Measurements from ENCODE around the gene CNTN1. TPM values are rescaled to one million over a fixed set of nuclear protein-coding genes. Genes with fewer than 3 reads are reported as not detected.

CNTN1 gene
- total RNA-seq, 1 experiment from 2014 or later = 3.0 TPM

GRCh38 chr12:41096797-41097196 is 404.6 kb downstream of the CNTN1 start:
- intact Hi-C loops (cut with micrococcal nuclease) = no loop called here
- ChIA-PET RAD21 (ENCODE audit: low non-redundant PET in 1 of 2, low total read pairs in 2 of 2, uncharacterized antibody in 2 of 2, unreplicated experiment in 2 of 2) (no interaction called here), POLR2A (no interaction called here), CTCF (no interaction called here)
- H3K4me2 ChIP-seq (ENCODE audit: low read length) = no peak overlapping the region
- H3K27ac ChIP-seq (ENCODE audit: low read depth, low read length) = no peak overlapping the region
- TF ChIP-seq FOSL1 (IDR thresholded peaks at IDR 0.05; ENCODE audit: low read depth) = no peak
- TF ChIP-seq EZH2 (IDR thresholded peaks at IDR 0.05) = no peak
- TF ChIP-seq JUND (IDR thresholded peaks at IDR 0.05) = no peak
- no peak for TF ChIP-seq SIN3A (IDR thresholded peaks at IDR 0.05; ENCODE audit: low read depth)
- no peak for TF ChIP-seq TCF7L2 (IDR thresholded peaks at IDR 0.05; ENCODE audit: borderline replicate concordance, extremely low read depth, insufficient read depth, insufficient read length)
- TF ChIP-seq POLR2A (IDR thresholded peaks at IDR 0.05; ENCODE audit: borderline replicate concordance, extremely low read depth, insufficient read depth, insufficient read length) = no peak
- TF ChIP-seq RAD21 (IDR thresholded peaks at IDR 0.05; ENCODE audit: low read depth) = no peak
- no peak for TF ChIP-seq ZNF274 (IDR thresholded peaks at IDR 0.05; ENCODE audit: low read depth, low read length)
- TF ChIP-seq SRF (IDR thresholded peaks at IDR 0.05; ENCODE audit: low read depth) = no peak
- TF ChIP-seq POLR2AphosphoS5 (IDR thresholded peaks at IDR 0.05; ENCODE audit: low read depth, low read length) = no peak
- TF ChIP-seq YY1 (IDR thresholded peaks at IDR 0.05; ENCODE audit: extremely low read depth, insufficient replicate concordance, low read depth, low read length) = no peak
- no peak for TF ChIP-seq ZFX (IDR thresholded peaks at IDR 0.05)
- no peak for TF ChIP-seq CEBPB (IDR thresholded peaks at IDR 0.05; ENCODE audit: low read depth)
- TF ChIP-seq EGR1 (IDR thresholded peaks at IDR 0.05; ENCODE audit: low read depth) = no peak
- TF ChIP-seq SP1 (IDR thresholded peaks at IDR 0.05; ENCODE audit: low read depth) = no peak
- no peaks in the 10 kb centered on the region for H3K27me3 ChIP-seq (ENCODE audit: insufficient read depth, low read length)
- ATAC-seq (no peak), DNase-seq (ENCODE audit: low read depth, low spot score) (no peak)
- no peaks in the 10 kb centered on the region for H3K36me3 ChIP-seq (ENCODE audit: control insufficient read depth in 1 of 2, insufficient read depth in 2 of 2, low read length in 2 of 2)
- BruUV-seq (replicated peaks) = no TSS peak
- H3K9ac ChIP-seq (ENCODE audit: low read length) = no peak overlapping the region
- H3K4me3 ChIP-seq (replicated peaks in 1 of 2; ENCODE audit: low read depth in 1 of 2, low read length in 2 of 2) = no peak overlapping the region
- no peak overlapping the region for H2AFZ ChIP-seq (ENCODE audit: low read depth, low read length, poor library complexity, severe bottlenecking)
- no peaks in the 10 kb centered on the region for H3K9me2 ChIP-seq (ENCODE audit: insufficient read depth)
- no peaks in the 10 kb centered on the region for H3K79me2 ChIP-seq (ENCODE audit: insufficient read depth, low read length)
- H3K4me1 ChIP-seq (ENCODE audit: control insufficient read depth in 1 of 2, insufficient read depth in 2 of 2, low read length in 2 of 2) = no peaks in the 10 kb centered on the region
- no peaks in the 10 kb centered on the region for H3K9me3 ChIP-seq (ENCODE audit: control insufficient read depth in 1 of 2, insufficient read depth in 1 of 2, low read depth in 1 of 2, low read length in 2 of 2)
- no peaks in the 10 kb centered on the region for H4K20me1 ChIP-seq (ENCODE audit: insufficient read depth)

DNA sequence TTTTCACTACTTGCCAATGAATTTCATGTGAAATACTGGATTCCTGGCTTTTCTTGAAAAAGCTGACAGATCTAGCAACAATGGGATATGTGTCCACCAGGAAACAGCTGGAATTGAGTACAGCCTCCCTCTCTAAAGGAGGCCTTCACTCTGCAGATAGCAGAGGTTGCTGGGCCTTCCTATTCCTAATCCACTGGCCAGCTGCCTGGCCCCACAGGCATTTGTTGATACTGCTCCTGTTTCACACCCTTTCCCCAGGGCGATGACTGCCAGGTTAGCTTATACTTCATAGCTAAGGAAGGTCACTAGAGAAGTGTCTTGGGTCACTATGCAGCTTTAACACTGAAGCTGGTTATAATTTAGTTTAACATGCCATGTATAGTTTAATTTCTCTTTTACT is 408.3 kb downstream of the CNTN1 start:
- H3K36me3 ChIP-seq (ENCODE audit: control insufficient read depth in 1 of 2, insufficient read depth in 2 of 2, low read length in 2 of 2) = no peaks in the 10 kb centered on the region
- ChIA-PET CTCF (no interaction called here), RAD21 (ENCODE audit: low non-redundant PET in 1 of 2, low total read pairs in 2 of 2, uncharacterized antibody in 2 of 2, unreplicated experiment in 2 of 2) (no interaction called here), POLR2A (no interaction called here)
- no peaks in the 10 kb centered on the region for H3K79me2 ChIP-seq (ENCODE audit: insufficient read depth, low read length)
- no peak overlapping the region for H3K4me2 ChIP-seq (ENCODE audit: low read length)
- H3K27ac ChIP-seq (ENCODE audit: low read depth, low read length) = no peak overlapping the region
- no peak overlapping the region for H3K9ac ChIP-seq (ENCODE audit: low read length)
- no peaks in the 10 kb centered on the region for H4K20me1 ChIP-seq (ENCODE audit: insufficient read depth)
- intact Hi-C loops (cut with micrococcal nuclease) = no loop called here
- TF ChIP-seq MAX (IDR thresholded peaks at IDR 0.05) = no peak
- TF ChIP-seq, protein P1, sequence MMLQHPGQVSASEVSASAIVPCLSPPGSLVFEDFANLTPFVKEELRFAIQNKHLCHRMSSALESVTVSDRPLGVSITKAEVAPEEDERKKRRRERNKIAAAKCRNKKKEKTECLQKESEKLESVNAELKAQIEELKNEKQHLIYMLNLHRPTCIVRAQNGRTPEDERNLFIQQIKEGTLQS (IDR thresholded peaks at IDR 0.05) = no peak
- TF ChIP-seq YY1 (IDR thresholded peaks at IDR 0.05; ENCODE audit: extremely low read depth, insufficient replicate concordance, low read depth, low read length) = no peak
- no peak for TF ChIP-seq POLR2A (IDR thresholded peaks at IDR 0.05; ENCODE audit: borderline replicate concordance, extremely low read depth, insufficient read depth, insufficient read length)
- ATAC-seq (no peak), DNase-seq (ENCODE audit: low read depth, low spot score) (no peak)
- no peaks in the 10 kb centered on the region for H3K27me3 ChIP-seq (ENCODE audit: insufficient read depth, low read length)
- H3K9me3 ChIP-seq (ENCODE audit: control insufficient read depth in 1 of 2, insufficient read depth in 1 of 2, low read depth in 1 of 2, low read length in 2 of 2) = no peaks in the 10 kb centered on the region
- H3K4me3 ChIP-seq (replicated peaks in 1 of 2; ENCODE audit: low read depth in 1 of 2, low read length in 2 of 2) = no peak overlapping the region
- no TSS peak for BruUV-seq (replicated peaks)
- H3K9me2 ChIP-seq (ENCODE audit: insufficient read depth) = no peaks in the 10 kb centered on the region
- H3K4me1 ChIP-seq (ENCODE audit: control insufficient read depth in 1 of 2, insufficient read depth in 2 of 2, low read length in 2 of 2) = no peaks in the 10 kb centered on the region
- no peak overlapping the region for H2AFZ ChIP-seq (ENCODE audit: low read depth, low read length, poor library complexity, severe bottlenecking)

All from HCT116 (cell line).